ENCODE results near the gene ILDR1.

The ILDR1 gene

GRCh38 chr3:121970047-121970446 lies 52.0 kb downstream of the ILDR1 start:
- DNase-seq, result no peak
- H3K4me1 Mint-ChIP-seq, result no peaks in the 10 kb centered on the region

GRCh38 chr3:121969631-121970030 lies 52.4 kb downstream of the ILDR1 start:
- TF ChIP-seq CTCF (IDR thresholded peaks at IDR 0.05), result no peak
- Mint-ChIP-seq H3K27ac (no peak overlapping the region), H3K9me3 (peaks cover 16% of the 10 kb centered on the region), H3K27me3 (ENCODE audit: low read depth, poor library complexity) (no peaks in the 10 kb centered on the region), H3K36me3 (ENCODE audit: low read depth) (no peaks in the 10 kb centered on the region), H3K4me1 (no peaks in the 10 kb centered on the region), H3K4me3 (no peak overlapping the region)
- no peak for DNase-seq

More at GRCh38 chr3:121970047-121970446, 52.0 kb downstream of the ILDR1 start:
- Mint-ChIP-seq H3K27ac (no peak overlapping the region), H3K36me3 (ENCODE audit: low read depth) (no peaks in the 10 kb centered on the region), H3K9me3 (peaks cover 20% of the 10 kb centered on the region), H3K4me3 (no peak overlapping the region), H3K27me3 (ENCODE audit: low read depth, poor library complexity) (no peaks in the 10 kb centered on the region)
- no peak for TF ChIP-seq CTCF (IDR thresholded peaks at IDR 0.05)

GRCh38 chr3:121963608-121964007 lies 58.4 kb downstream of the ILDR1 start:
- Mint-ChIP-seq H3K4me3 (no peak overlapping the region), H3K9me3 (peaks cover 11% of the 10 kb centered on the region), H3K27me3 (ENCODE audit: low read depth, poor library complexity) (no peaks in the 10 kb centered on the region), H3K27ac (no peak overlapping the region), H3K4me1 (no peaks in the 10 kb centered on the region), H3K36me3 (ENCODE audit: low read depth) (no peaks in the 10 kb centered on the region)
- no peak for TF ChIP-seq CTCF (IDR thresholded peaks at IDR 0.05)
- no peak for DNase-seq

- H3K27me3 Mint-ChIP-seq (ENCODE audit: low read depth, poor library complexity), result no peaks in the 10 kb centered on the region
- DNase-seq, result no peak
- H3K27ac Mint-ChIP-seq, result no peak overlapping the region
- H3K36me3 Mint-ChIP-seq (ENCODE audit: low read depth), result no peaks in the 10 kb centered on the region
- no peaks in the 10 kb centered on the region for H3K4me1 Mint-ChIP-seq
- no peak for TF ChIP-seq CTCF (IDR thresholded peaks at IDR 0.05)
- no peak overlapping the region for H3K4me3 Mint-ChIP-seq
- peaks cover 12% of the 10 kb centered on the region for H3K9me3 Mint-ChIP-seq
These were observed 59.6 kb downstream of the ILDR1 start for GRCh38 chr3:121962443-121962842.

GRCh38 chr3:121961283-121961682 lies 60.8 kb downstream of the ILDR1 start:
- Mint-ChIP-seq H3K27me3 (ENCODE audit: low read depth, poor library complexity) (no peaks in the 10 kb centered on the region), H3K36me3 (ENCODE audit: low read depth) (no peaks in the 10 kb centered on the region), H3K27ac (no peak overlapping the region), H3K9me3 (peaks cover 11% of the 10 kb centered on the region), H3K4me3 (no peak overlapping the region), H3K4me1 (no peaks in the 10 kb centered on the region)
- TF ChIP-seq CTCF (IDR thresholded peaks at IDR 0.05), result no peak
- DNase-seq, result no peak

- DNase-seq, result no peak
- no peak overlapping the region for H3K4me3 Mint-ChIP-seq
- TF ChIP-seq CTCF (IDR thresholded peaks at IDR 0.05), result no peak
- no peaks in the 10 kb centered on the region for H3K27me3 Mint-ChIP-seq (ENCODE audit: low read depth, poor library complexity)
- peak overlapping the region; percentile 55 for H3K27ac Mint-ChIP-seq
- H3K9me3 Mint-ChIP-seq, result peaks cover 5% of the 10 kb centered on the region
- no peaks in the 10 kb centered on the region for H3K4me1 Mint-ChIP-seq
- H3K36me3 Mint-ChIP-seq (ENCODE audit: low read depth), result no peaks in the 10 kb centered on the region
These were observed 63.2 kb downstream of the ILDR1 start for GRCh38 chr3:121958801-121959200.
